OCI-LY1 (cell line): Measurements from ENCODE around the gene BBX.

Experiments
- H2AFZ ChIP-seq: fragments of 200-600 bp; sonication (generic), shearing (Covaris generic); 2 replicates; pipeline ENCODE4 v1.6.0; 2014; ENCODE audit warnings: antibody characterized with exemption, mild to moderate bottlenecking, low read length
- H3F3A ChIP-seq: fragments of 200-600 bp; sonication (generic), shearing (Covaris generic); 2 replicates; pipeline ENCODE4 v1.6.0; 2014; ENCODE audit warnings: mild to moderate bottlenecking, antibody characterized with exemption, low read length, moderate library complexity; ENCODE audit not compliant: insufficient read depth
- H3K27ac ChIP-seq: fragments of 200-600 bp; sonication (generic); 2 replicates; pipeline ENCODE4 v1.5.1; 2014; ENCODE audit warnings: low read length, mixed run types, mild to moderate bottlenecking, low read depth; ENCODE audit not compliant: poor library complexity, severe bottlenecking
- H3K27me3 ChIP-seq: fragments of 200-600 bp; sonication (generic); 2 replicates; pipeline ENCODE4 v1.6.0; 2014; ENCODE audit warnings: antibody characterized with exemption, mild to moderate bottlenecking, low read length, moderate library complexity; ENCODE audit not compliant: insufficient read depth
- H3K36me3 ChIP-seq: fragments of 200-600 bp; sonication (generic); 2 replicates; pipeline ENCODE4 v1.6.1; 2014; ENCODE audit warnings: mild to moderate bottlenecking, antibody characterized with exemption, low read length, moderate library complexity, mixed read lengths; ENCODE audit not compliant: insufficient read depth
- H3K4me1 ChIP-seq: fragments of 200-600 bp; sonication (generic); 2 replicates; pipeline ENCODE4 v1.5.1; 2014; ENCODE audit warnings: mild to moderate bottlenecking, low read length, moderate library complexity; ENCODE audit not compliant: insufficient read depth, severe bottlenecking
- H3K4me2 ChIP-seq: fragments of 200-600 bp; sonication (generic), shearing (Covaris generic); 2 replicates; pipeline ENCODE4 v1.6.1; 2014; ENCODE audit warnings: low read length
- H3K4me3 ChIP-seq: fragments of 200-600 bp; sonication (generic); 2 replicates; pipeline ENCODE4 v1.5.1; 2014; ENCODE audit warnings: low read length, low read depth, mild to moderate bottlenecking, mixed read lengths; ENCODE audit not compliant: poor library complexity, severe bottlenecking
- H3K79me2 ChIP-seq: fragments of 200-600 bp; shearing (Covaris generic); 2 replicates; pipeline ENCODE4 v1.6.1; 2016; ENCODE audit warnings: mixed run types, low read length, mixed read lengths; ENCODE audit not compliant: insufficient read depth
- H3K9ac ChIP-seq: fragments of 200-600 bp; sonication (generic), shearing (Covaris generic); 2 replicates; pipeline ENCODE4 v1.6.1; 2014; ENCODE audit warnings: mild to moderate bottlenecking, low read length, mixed read lengths
- H3K9me2 ChIP-seq: fragments of 200-600 bp; sonication (generic), shearing (Covaris generic); 2 replicates; pipeline ENCODE4 v1.6.1; 2014; ENCODE audit warnings: low read depth, mild to moderate bottlenecking, low read length, mixed read lengths
- H3K9me3 ChIP-seq: fragments of 200-600 bp; shearing (Covaris generic); 2 replicates; pipeline ENCODE4 v1.6.1; 2014; ENCODE audit warnings: low read length, mixed read lengths
- H4K20me1 ChIP-seq: fragments of 200-600 bp; sonication (generic), shearing (Covaris generic); 2 replicates; pipeline ENCODE4 v1.6.0; 2016; ENCODE audit warnings: mild to moderate bottlenecking, low read length; ENCODE audit not compliant: insufficient read depth
- EZH2 ChIP-seq: fragments of 200-600 bp; sonication (generic), shearing (Covaris generic); IDR thresholded peaks from 2 replicates; pipeline ENCODE4 v1.8.0; 2017; ENCODE audit warnings: borderline replicate concordance, mixed run types, mild to moderate bottlenecking, antibody characterized with exemption, low read length, moderate library complexity, mixed read lengths
- TF ChIP-seq, protein P1 (sequence below): fragments of 200-600 bp; sonication (generic), shearing (Covaris generic); IDR thresholded peaks from 2 replicates; pipeline ENCODE4 v1.5.1; 2017; ENCODE audit warnings: mild to moderate bottlenecking, antibody characterized with exemption, low read length, moderate library complexity, mixed read lengths

BBX gene

DNA sequence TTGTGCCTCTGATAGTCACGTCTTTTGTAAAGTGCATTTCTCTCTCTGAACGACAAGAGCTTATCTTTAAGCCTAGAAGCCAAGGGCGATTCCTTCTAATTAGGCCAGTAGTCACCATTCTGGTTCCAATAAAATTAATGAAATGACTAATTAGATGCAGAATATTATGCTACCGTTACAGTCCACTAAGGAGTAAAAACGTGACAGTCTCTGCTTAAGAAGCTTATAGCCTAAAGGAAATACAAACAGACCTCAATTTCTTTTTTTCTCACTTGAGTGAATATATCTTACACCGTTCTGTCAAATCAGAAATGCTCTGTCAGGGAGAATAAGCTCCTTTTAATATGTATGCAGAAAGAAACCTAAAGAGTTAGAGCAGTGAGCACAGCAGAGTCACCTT is 332.0 kb downstream of the BBX start:
- no peaks in the 10 kb centered on the region for H3K36me3 ChIP-seq
- H3K27me3 ChIP-seq, result no peaks in the 10 kb centered on the region
- H2AFZ ChIP-seq, result no peak overlapping the region
- no peak overlapping the region for H3K4me2 ChIP-seq
- H3K9me3 ChIP-seq, result no peaks in the 10 kb centered on the region
- no peaks in the 10 kb centered on the region for H3K9me2 ChIP-seq
- no peaks in the 10 kb centered on the region for H3K79me2 ChIP-seq
- no peak for TF ChIP-seq EZH2
- TF ChIP-seq, protein P1, sequence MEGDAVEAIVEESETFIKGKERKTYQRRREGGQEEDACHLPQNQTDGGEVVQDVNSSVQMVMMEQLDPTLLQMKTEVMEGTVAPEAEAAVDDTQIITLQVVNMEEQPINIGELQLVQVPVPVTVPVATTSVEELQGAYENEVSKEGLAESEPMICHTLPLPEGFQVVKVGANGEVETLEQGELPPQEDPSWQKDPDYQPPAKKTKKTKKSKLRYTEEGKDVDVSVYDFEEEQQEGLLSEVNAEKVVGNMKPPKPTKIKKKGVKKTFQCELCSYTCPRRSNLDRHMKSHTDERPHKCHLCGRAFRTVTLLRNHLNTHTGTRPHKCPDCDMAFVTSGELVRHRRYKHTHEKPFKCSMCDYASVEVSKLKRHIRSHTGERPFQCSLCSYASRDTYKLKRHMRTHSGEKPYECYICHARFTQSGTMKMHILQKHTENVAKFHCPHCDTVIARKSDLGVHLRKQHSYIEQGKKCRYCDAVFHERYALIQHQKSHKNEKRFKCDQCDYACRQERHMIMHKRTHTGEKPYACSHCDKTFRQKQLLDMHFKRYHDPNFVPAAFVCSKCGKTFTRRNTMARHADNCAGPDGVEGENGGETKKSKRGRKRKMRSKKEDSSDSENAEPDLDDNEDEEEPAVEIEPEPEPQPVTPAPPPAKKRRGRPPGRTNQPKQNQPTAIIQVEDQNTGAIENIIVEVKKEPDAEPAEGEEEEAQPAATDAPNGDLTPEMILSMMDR, result no peak
- no peak overlapping the region for H3K9ac ChIP-seq
- H3K4me1 ChIP-seq, result no peaks in the 10 kb centered on the region
- no peaks in the 10 kb centered on the region for H3F3A ChIP-seq
- no peak overlapping the region for H3K4me3 ChIP-seq
- H3K27ac ChIP-seq, result no peak overlapping the region
- H4K20me1 ChIP-seq, result no peaks in the 10 kb centered on the region

DNA sequence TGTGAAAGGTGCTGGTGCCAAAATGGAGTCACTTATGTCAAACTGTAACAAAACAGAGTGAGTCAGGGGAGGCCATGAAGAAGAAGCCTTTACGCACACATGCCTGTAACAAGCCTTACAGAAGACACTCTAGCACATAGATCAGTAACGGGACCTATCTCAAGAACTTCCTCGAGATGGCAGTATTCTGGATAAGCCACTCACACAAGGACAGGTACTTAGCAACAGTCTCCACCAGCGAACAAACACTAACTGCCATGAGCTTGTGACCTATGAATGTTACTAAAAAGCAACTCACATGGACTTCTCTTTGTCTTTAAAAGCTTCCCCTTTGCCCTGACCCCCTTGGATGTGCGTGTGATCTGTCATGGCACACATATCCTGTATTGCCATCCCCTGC is 332.9 kb downstream of the BBX start:
- no peak overlapping the region for H3K27ac ChIP-seq
- H3K27me3 ChIP-seq, result no peaks in the 10 kb centered on the region
- no peaks in the 10 kb centered on the region for H3K9me3 ChIP-seq
- H3K9me2 ChIP-seq, result no peaks in the 10 kb centered on the region
- no peak overlapping the region for H2AFZ ChIP-seq
- H4K20me1 ChIP-seq, result no peaks in the 10 kb centered on the region
- H3K9ac ChIP-seq, result no peak overlapping the region
- no peaks in the 10 kb centered on the region for H3K36me3 ChIP-seq
- no peak overlapping the region for H3K4me3 ChIP-seq
- no peak overlapping the region for H3K4me2 ChIP-seq
- H3K79me2 ChIP-seq, result no peaks in the 10 kb centered on the region
- H3K4me1 ChIP-seq, result no peaks in the 10 kb centered on the region
- TF ChIP-seq EZH2, result no peak
- TF ChIP-seq, protein P1, result peak; percentile 49; the same call in 1 of the 2 replicates
- no peaks in the 10 kb centered on the region for H3F3A ChIP-seq

DNA sequence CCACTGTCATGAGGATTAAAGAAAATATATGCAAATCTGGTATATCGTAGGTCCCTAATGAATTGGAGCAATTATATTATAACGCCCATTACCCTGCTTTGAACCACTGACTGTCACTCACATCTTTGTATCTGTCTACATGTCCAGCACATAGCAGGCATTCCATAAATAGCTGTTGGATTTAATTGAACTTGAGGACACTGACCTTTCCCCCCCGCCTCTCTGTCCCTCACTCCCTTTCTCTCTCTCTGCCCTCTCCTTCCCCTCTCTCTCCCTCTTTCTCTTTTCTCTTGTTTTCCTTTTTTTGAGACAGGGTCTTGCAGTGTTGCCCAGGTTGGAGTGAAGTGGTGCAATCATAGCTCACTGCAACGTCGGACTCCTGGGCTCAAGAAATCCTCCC is 335.1 kb downstream of the BBX start:
- Histone ChIP-seq H3K79me2 (no peaks in the 10 kb centered on the region), H3K4me2 (no peak overlapping the region)

More for the DNA sequence above, 335.1 kb downstream of the BBX start:
- no peaks in the 10 kb centered on the region for H3K9me3 ChIP-seq
- no peaks in the 10 kb centered on the region for H3K9me2 ChIP-seq
- H3K27me3 ChIP-seq, result no peaks in the 10 kb centered on the region
- TF ChIP-seq, protein P1, result no peak
- no peak for TF ChIP-seq EZH2
- H3K27ac ChIP-seq, result no peak overlapping the region
- H4K20me1 ChIP-seq, result no peaks in the 10 kb centered on the region
- no peak overlapping the region for H3K9ac ChIP-seq
- no peaks in the 10 kb centered on the region for H3K4me1 ChIP-seq
- no peaks in the 10 kb centered on the region for H3F3A ChIP-seq
- no peak overlapping the region for H3K4me3 ChIP-seq
- H2AFZ ChIP-seq, result no peak overlapping the region
- H3K36me3 ChIP-seq, result no peaks in the 10 kb centered on the region
